ENCODE results near the gene FTO.
"Not testable (repeated sequence)": the region's sequence is repeated elsewhere in the genome, so short reads cannot be mapped to it uniquely, and the experiment has no call there.

FTO gene

DNA sequence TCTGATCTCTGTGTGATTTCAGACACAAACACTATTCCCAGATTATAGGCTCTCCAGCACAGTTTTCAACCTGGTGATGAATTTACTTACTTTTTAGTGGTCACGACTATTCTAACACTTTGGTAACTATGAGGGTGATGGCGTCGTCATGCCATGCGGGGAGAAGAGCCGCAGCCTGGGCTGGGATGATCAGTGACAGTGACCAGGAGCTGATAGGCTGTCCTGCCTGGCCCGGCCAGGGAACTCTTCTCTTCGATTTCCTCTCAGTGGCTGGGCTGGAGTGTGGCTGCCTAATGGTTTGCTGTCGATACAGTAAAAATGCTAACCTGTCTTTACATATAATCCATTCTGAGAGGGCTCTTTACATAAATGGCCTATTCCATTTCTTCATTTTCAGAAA lies 469.5 kb downstream of the FTO start:
- DNase-seq: no peak

DNA sequence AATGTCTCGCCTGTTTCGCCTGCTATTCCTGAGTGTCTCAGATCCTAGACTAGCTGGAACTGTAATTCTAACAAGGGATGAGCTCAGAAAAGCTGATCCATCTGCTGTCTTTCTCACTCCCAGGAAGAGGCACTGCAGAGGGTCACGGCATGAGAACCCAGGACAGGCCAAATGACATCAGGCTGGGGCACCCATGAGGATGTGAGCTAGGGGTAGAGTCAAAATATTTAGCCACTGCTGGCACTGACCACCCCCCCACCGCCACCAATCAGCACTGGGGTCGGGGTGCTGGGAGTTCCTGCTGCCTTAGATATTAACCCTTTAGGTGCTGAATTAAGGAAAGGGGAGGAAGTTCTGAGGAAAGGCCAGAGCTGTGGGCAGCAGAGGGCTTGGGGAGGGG lies 470.2 kb downstream of the FTO start:
- no peak for DNase-seq

DNA sequence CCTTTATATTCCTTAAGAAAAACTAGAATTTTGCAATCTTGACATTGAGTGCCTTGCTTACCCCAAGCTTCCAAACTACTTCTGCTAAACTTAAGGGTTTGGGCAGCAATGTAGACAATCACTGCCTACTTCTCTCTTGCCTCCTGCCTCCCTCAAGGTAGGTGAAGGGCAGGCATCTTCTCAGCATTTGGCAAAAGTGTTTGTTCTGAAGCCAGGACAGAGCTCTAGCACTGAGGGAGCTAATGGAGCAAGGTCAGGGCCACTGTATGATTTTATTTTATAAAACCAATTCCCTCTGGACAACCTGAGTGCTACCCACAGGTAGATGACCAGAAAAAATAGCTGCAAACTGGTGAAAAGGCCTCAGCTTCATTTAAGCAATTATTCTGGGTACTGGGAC lies 470.8 kb downstream of the FTO start:
- DNase-seq: no peak

DNA sequence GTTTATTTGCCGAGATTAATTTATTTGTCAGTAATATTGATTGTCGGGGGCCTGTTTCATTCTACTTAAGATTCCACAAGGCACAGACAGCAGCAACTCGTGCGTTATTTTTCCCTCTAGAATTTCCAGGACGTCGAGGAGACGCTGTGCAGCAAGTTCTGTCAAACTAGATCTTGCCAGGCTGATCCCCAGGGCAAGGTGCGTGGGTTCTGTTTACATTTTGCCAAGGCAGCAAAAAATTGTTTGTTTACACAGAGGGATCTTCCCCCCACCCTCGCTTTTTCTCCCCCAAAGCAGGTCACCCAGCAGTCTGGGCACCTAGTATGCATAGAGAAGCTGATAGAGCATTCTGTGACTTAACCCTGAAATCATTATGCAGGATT lies 471.2 kb downstream of the FTO start:
- DNase-seq: no peak

DNA sequence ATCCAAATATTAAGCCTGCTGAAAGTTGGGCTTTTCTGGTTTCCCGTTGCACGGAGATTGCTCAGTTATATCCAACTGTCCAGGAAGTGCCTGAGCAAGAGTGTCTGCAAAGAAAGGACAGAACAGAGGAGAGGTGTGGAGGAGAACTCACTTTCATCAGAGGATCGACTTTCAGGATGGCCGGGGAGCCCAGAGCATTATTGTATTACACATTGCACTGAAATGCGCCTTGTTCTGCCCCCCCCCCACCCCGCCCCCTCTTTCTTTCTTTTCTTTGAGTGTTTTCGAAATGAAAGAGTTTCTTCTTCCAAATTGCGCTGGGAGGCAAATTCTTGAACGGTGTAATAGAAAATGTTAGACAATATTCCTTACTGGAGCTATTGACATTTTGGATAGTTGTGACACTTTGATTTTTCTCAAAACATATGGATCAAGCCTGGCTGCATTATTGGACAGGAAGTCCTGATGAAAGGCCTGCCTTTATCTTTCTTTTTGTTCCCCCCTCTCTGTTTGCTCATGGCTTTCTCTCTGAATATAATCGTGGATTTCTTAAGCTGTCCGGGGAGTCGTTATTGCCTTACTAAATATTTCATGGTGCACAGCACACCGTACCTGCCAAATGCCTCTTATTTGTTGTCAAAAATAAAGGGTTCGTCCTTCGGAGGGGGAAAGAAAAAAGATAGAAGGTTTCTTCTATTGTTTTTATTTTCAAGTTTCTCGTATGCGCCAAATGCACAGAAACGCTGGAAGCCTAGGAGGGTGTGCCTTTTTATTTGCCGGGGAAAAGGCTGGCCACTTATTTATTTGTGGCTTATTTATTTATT lies 471.8 kb downstream of the FTO start:
- DNase-seq: no peak

DNA sequence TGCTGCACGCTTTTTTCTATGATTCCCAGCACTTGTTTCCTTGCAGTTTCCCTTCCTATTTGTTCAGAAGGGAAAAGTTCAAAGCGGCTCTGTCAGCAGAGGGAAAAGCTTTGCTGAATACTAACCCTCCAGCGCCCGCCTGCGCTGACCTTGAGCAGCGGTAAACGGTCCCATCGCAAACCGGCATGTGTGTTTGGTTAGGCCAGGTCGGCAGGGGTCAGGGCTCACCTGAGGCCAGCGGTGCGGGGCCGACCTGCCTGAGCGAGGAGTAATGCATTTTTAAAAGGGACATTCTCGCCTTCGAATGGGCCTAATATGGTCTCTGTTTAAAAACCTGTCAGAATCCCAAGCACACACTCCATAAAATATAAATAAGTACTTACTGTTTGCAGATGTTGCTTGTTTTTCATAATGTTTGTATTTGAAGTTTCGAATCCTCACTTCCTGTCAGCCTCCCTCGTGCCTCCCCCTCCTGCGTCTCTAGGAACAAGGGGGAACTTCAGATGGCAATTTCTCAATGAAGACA lies 472.5 kb downstream of the FTO start:
- no peak for DNase-seq

DNA sequence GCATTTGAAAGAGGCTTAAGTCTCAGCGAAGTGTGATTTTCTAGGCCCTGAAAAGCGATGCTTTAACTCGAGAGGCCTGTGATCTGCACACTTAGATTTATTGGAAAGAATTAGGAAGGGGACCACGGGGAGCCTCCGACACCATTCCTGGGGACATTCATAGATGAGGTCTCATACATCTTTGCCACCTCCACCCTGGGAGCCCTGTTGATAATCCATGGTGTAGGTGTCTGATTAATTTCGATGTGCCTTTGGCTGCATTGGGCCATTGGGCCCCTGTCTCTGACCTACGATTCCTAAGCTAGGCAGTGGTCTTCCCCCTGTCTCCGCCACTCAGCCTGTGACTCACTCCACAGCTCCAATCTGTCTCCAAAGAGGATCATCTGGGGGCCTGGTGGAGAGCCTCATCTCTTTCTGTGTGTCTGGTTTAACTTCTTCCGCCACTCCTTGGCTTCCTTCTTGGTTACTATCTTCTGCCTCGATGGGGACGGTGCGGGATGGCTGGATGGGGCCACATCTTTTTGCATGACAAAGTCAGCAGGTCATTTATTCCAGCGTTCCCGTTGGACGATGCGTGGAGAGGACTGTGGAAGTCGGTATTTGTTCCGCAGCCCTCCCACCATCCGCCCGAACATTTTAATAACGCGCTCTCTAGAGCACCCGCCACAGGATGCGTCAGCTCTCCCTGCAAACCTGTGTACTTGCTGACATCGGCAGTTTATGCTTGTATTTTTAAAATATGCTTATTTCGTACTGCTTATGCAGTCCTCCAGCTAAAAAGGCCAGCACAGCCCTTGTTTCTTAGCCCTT lies 473.3 kb downstream of the FTO start:
- DNase-seq: no peak

DNA sequence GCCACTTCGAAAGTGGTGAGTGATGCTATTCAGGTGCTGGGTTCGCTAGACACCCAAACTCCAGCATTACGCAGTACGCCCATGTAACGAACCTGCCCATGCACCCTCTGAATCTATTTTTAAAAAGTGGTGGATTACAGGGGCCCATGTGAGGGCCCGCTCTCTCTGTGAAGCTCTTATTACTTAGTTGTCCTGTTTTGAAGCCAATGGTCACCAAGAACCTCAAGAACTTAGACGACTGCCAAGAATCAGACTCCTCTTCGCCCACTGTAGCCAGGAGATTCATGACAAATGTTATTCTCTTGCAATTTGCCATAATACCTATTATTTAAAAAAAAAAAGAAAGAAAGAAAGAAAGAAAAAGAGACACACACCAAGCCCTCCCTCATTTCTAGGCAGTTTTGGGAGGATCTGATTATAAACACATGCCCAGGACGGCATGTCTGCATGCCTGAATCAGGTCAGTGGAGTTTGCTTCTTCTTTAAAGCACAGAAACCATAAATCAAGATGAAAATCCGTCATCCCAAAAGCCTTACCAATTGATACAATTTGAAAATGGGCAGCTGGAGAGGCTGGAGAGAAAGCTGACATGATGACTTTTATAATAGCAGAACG lies 474.0 kb downstream of the FTO start:
- no peak for DNase-seq

DNA sequence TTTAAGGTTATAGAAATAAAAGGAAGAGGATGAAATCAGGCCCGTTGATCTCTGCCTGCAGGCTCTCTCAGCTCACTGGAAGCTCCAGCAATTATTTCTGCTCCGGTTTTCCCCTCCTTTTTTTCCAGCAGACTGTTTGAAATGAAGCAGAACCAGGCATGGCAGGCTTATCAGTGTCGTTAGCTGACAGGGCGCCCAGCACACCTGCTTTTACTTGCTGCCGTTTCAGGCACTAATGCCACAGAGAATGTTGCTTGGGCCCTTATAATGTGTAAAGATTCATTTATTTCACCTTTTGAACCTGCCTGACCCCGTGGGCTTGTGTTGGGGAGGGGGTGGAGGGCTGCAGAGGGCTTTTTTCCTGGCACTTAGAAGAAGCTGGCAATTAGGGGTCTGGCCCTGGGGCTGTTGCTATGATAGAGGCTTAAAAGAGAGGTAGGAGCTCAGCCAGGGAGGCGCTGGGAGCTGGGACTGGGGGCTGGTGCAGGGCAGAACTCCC lies 474.6 kb downstream of the FTO start:
- DNase-seq: no peak

DNA sequence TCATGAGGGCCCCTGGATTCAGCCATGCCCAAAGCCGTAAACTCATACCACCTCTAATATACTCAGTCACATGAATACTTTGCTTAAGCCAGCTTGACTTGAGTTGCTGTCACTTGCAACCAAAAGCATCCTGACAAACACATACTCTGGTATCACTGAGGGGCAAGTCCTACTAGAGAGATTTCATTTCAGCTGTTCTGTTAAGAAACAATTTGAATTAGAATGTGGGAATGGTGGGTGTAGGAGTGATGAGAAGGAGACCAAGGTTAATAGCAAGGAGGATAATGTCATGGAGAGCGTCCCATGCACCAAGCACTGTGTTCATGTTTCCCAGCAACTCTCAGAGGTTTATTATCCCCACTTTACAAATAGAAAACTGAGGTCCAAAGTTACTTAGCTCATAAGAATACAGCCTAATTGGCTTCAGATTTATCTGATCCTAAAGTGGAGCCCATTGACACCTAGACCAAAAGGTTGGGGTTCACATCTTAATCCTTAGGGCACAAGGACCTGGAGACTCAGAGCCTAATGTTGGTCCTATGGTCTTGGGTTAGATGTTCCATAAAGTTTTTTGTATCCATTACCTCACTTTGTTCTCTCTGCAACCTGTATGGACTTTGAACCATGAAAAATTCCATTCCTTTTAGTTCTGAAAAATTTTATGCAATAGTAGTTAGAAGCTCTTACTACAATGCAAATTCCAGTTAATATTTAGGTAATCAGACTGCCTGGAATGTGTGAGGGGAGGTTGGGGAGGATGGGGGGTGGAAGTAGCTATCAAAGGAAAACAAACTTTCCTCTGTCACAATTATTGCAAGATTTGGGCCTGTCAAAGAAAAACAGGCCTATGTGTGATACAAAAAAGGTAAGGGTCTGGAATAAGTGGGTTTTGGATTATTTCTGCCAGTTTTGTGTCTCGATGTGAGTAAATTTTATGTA lies 476.7 kb downstream of the FTO start:
- DNase-seq: no peak

DNA sequence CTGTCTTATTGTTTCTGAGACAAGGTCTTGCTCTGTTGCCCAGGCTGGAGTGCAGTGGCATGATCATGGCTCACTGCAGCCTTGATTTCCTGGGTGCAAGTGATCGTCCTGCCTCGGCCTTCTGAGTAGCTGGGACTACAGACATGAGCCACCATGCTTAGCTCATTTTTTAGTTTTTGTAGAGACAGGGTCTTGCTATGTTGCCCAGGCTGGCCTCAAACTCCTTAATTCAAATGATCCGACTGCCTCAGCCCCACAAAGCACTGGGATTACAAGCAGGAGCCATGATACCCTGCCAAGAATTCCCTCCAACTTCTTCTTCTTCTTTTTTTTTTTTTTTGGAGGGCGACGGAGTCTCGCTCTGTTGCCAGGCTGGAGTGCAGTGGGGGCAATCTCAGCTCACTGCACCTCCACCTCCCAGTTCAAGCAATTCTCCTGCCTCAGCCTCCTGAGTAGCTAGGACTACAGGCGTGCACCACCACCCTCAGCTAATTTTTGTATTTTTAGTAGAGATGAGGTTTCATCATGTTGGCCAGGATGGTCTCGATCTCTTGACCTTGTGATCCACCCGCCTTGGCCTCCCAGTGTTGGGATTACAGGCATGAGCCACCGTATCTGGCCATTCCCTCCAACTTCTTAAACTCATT lies 477.9 kb downstream of the FTO start:
- not testable (repeated sequence) for DNase-seq

DNA sequence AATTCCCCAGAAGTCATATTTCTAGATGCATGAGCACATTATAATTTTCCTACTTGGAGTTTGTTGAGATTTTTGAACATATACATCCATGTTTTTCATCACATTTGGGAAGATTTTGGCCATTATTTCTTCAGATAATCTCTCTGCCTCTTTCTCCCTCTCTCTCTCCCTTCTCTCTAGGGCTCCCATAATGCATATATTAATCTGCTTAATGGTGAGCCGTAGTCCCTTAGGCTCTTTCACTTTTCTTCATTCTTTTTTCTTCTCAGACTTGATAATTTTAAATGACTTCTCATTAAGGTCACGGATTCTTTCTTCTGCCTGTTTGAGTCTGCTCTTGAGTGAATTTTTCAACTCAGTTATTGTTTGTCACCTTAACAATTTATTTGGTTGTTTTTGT lies 481.1 kb downstream of the FTO start:
- no peak for DNase-seq

DNA sequence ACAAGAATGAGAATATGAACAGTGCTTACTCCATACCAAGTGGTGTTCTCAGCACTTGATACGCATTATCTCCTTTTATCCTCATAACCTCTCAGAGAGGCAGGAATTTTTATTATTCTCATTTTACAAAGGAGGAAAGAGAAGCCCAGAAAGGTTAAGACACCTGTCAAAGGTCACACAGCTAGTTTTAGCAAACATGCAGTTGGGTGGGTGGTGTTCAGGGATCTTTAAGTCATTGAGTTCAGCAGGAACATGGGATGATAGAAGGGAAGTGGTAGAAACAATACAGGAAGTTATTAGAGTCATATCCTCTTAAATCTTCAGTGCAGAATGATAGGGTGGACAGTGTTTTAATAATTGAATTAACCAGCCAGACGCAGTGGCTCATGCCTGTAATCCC lies 487.2 kb downstream of the FTO start:
- DNase-seq: no peak

DNA sequence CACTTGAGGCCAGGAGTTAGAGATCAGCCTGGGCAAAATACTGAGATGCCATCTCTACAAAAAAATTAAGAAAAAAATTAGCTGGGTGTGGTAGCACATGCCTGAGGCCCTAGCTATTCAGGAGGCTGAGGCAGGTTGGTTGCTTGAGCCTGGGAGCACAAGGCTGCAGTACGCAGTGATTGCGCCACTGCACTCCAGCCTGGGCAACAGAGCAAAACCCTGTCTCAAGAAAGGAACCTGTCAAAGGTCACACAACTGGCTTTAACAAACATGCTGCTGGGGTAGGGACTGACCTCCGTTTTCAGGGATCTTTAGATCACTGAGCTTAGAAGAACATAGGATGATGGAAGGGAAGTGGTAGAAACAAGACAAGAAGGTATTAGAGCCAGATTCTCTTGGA lies 487.6 kb downstream of the FTO start:
- no peak for DNase-seq

DNA sequence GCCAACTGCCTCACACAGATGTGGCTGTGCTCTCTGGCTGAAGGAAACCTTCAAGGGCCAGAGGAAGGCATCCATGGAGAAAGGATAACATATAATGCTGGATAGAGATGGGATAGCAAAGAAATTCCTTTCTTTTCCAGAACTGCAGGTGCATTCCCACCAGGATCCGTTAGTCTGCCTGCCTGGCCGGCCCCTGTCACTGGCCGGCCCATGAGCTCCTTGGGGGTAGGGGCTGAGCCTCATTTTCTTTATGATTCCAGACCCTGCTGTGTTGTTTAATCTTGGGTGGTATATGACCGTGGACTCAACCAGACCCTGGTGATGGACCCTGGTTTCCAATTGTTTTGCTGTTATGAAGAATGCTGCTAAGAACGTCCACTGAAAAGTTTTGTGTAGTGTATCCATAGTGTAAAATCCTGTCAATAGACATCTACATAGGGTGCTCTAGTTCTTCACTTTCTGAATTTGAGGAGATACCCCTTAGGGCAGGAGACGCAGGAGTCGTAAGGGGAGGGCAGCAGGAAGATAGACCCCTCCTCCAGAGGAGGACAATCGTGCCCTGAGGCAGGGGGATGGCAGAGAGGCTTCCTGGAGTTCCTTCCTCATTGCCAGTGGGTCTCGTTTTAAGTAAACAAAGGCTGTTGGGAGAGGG lies 489.2 kb downstream of the FTO start:
- no peak for DNase-seq

DNA sequence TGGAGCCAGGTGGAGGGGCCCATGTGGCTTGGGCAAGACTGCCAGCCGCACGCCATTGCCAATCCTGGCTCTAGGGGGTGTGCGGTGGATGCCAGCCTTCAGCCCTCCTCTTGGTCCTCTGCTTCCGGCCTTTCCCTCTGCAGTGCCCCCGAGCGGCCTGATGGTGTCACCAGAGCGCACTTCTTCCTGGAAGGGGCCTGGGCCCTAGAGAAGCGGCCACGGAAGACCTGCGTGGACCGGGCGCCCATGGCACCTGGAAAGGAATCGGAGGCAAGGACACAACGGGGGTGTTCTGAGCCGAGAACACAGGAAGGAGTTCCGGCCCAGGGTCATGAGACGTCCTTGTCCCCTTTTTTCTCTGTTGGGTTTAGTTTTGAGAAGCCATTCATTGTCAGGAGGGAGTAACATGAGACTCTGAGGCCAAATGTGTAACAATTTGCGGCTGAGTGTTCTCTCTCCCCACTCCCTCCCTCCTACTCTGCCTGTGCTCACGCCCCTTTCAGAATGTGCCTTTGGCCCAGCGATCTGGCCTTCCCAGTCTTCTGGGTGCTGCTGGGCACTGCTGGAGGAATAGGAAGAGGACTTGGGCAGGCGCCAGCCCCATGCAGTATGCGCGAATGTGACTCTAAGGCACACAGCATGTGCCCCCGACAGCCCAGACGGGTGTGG lies 489.8 kb downstream of the FTO start:
- DNase-seq: no peak

DNA sequence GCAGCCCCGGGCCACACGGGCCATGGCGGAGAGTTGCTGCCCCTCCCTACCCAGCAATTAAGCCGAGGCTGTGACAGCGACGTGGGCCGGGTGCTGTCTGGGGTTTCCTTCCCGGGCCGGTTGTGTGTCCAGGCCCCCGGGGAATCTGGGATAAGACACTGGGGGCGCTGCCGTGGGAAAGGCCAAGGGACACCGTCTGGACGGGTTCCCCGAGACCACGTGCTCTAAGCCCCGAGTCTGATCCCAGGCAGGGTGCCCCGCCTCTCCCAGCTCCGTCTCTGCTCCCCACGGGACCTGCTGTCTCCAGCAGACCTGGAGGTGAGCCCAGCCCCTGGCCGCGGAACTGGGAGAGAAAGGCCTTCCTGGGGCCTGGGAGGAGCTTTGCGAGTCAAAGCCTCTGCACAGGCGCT lies 490.4 kb downstream of the FTO start:
- DNase-seq: no peak

DNA sequence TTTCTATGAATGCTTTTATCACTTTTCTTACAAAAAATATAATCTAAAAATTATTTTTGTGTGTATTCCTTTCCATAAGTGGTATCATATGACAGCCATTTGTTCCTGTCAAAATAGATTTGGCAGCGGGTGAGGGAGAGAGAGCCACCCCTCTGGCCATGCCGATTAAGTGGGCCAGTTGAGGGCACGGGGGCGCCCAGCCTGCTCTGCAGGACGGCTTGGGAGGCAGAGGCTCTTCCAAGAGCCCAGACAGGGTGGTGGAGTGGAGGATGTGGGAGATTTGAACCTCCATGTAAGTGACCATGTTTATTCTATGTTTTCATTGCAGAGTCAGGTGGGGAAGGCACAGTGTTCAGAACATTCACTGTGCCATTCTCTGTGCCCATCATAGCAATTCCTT lies 493.8 kb downstream of the FTO start:
- no peak for DNase-seq

DNA sequence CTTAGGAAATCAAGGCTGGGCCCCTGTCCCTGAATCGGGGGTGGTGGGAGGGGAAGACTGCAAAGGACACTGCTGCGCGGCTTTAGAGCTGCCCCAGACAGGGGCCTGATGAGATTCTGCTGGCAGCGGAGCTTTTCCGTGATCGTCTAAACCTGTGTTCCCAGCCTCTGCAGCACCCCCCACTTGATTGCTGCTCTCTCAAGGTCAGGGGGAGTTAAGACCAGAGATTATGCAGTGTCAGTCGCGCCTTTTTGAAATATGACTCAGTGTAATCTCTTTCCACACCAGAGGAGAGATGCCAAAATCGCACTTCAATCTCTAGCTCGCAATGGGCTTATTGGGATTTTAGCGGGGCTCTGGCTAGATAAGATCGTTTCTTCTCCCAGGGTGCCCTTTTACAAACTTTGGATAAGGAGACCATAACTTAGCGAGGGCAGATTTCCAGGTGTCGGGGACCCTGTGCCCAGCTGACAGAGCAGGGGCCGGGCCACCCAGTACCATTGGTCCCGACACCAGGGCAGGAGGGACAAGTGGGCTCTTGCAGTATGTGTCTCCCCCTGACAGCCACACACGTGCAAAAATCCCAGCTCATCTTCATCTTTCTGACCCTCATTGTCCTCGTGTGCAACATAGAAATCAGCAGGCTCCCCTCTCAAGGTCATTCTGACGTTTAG lies 495.7 kb downstream of the FTO start:
- no peak for DNase-seq

DNA sequence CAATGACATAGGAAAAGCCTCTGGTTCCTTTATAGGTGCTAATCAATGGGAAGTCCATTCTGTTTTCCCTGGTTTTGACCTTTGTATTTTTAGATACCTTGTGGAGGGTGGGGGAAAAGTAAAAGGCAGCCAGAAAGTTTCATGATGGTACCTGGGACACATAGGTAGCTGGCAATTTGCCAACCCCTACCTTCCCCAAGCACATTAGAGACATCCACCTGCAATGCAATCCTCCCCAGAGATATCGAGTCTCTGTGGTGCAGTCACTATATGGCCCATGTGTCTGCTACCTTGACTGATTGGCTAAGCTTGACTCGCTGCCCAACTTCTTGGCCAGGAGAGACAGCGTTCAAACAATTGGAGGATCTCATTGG lies 496.2 kb downstream of the FTO start:
- DNase-seq: no peak
